DOHH2 (cell line): ENCODE measurements around the gene ABCB8.

Experiments
- CTCF ChIP-seq: fragments of 200-600 bp; sonication (generic); IDR thresholded peaks from one replicate; pipeline ENCODE4 v1.5.1; 2014; ENCODE audit warnings: antibody characterized with exemption, mild to moderate bottlenecking, low read depth, low read length; ENCODE audit not compliant: poor library complexity, severe bottlenecking
- EZH2phosphoT487 ChIP-seq: fragments of 200-600 bp; sonication (generic); IDR thresholded peaks from 2 replicates; pipeline ENCODE4 v1.6.1; 2017; ENCODE audit warnings: borderline replicate concordance, mild to moderate bottlenecking, antibody characterized with exemption, low read length, moderate library complexity, mixed read lengths

DNA sequence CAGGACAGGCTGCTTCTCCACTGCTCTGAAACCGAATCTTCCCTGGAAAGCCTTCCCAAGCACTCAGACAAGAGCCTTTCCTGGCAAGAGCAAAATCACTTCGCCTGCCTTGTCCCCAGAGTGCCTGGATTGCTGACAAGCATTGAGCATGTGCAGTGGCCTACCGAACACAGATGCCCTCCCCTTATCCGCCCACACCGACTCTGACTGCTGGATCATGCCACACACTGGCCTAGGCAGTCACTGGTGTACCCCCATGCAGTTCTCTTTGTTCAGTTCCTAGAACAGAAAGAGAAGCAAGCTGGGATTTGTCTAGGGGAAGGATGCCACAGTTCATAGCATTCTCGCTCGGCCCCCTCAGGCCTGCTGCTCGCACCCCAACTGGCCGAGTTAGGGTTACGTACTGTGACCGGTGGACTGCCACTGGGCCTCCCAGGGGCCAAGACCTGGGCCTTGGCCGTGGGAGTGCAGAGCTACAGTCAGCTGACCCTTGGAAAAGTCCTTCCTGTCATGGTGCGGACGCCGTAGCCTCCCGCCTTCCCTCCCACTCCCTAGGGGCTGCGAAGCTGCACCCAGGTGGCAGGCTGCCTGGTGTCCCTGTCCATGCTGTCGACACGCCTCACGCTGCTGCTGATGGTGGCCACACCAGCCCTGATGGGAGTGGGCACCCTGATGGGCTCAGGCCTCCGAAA, 6.9 kb downstream of the ABCB8 start:
- TF ChIP-seq CTCF (no peak), EZH2phosphoT487 (no peak)
